COR-L47 (cell line): ENCODE results near the gene TMEM50B.
"Not testable (repeated sequence)": the region's sequence is repeated elsewhere in the genome, so short reads cannot be mapped to it uniquely, and the experiment has no call there.

Source experiments
- DNase-seq: peaks from one replicate; lab custom pipeline; 2025; lab: John Stamatoyannopoulos, UW

The TMEM50B gene

GRCh38 chr21:33478182-33478581, 1.6 kb downstream of the TMEM50B start:
- DNase-seq: no peak

GRCh38 chr21:33477066-33477465, 2.7 kb downstream of the TMEM50B start:
- DNase-seq: no peak

- no peak for DNase-seq
These were observed 6.4 kb downstream of the TMEM50B start for GRCh38 chr21:33473344-33473743.

- DNase-seq: no peak
These were observed 9.1 kb downstream of the TMEM50B start for GRCh38 chr21:33470701-33471100.

- DNase-seq: not testable (repeated sequence)
These were observed 10.6 kb downstream of the TMEM50B start for GRCh38 chr21:33469183-33469582.

- DNase-seq: no peak
These were observed 18.1 kb downstream of the TMEM50B start for GRCh38 chr21:33461538-33462250.

GRCh38 chr21:33458861-33459260, 20.9 kb downstream of the TMEM50B start:
- DNase-seq: no peak

GRCh38 chr21:33455686-33456446, 23.9 kb downstream of the TMEM50B start:
- DNase-seq: no peak

GRCh38 chr21:33452362-33452761, 27.4 kb downstream of the TMEM50B start:
- DNase-seq: no peak

GRCh38 chr21:33451634-33452071, 28.1 kb downstream of the TMEM50B start:
- DNase-seq: no peak

- no peak for DNase-seq
These were observed 30.2 kb downstream of the TMEM50B start for GRCh38 chr21:33449616-33450015.

- DNase-seq: not testable (repeated sequence)
These were observed 33.2 kb downstream of the TMEM50B start for GRCh38 chr21:33446620-33447019.

- DNase-seq: no peak
These were observed 35.3 kb downstream of the TMEM50B start for GRCh38 chr21:33444499-33444898.

- no peak for DNase-seq
These were observed 36.6 kb downstream of the TMEM50B start for GRCh38 chr21:33443194-33443593.

GRCh38 chr21:33441489-33442477, 38.0 kb downstream of the TMEM50B start:
- peak; percentile 38 for DNase-seq

GRCh38 chr21:33437140-33437539, 42.6 kb downstream of the TMEM50B start:
- DNase-seq: no peak

- DNase-seq: no peak
These were observed 44.9 kb downstream of the TMEM50B start for GRCh38 chr21:33434770-33435360.

GRCh38 chr21:33433425-33434114, 46.2 kb downstream of the TMEM50B start:
- no peak for DNase-seq

GRCh38 chr21:33433001-33433400, 46.8 kb downstream of the TMEM50B start:
- DNase-seq: no peak

GRCh38 chr21:33432496-33432895, 47.3 kb downstream of the TMEM50B start:
- DNase-seq: no peak

GRCh38 chr21:33430858-33431257, 48.9 kb downstream of the TMEM50B start:
- no peak for DNase-seq
